GM23248 (cell line): ENCODE measurements around the gene RNF135. TPM values are rescaled to one million over a fixed set of nuclear protein-coding genes. Genes with fewer than 3 reads are reported as not detected.
"Not testable (repeated sequence)": the region's sequence is repeated elsewhere in the genome, so short reads cannot be mapped to it uniquely, and the experiment has no call there.

ENCODE experiments used
- DNase-seq: peaks from one replicate; pipeline ENCODE4 v3.0.0-alpha.2; 2015
- H2AFZ ChIP-seq: fragments of 200-600 bp; sonication (generic); 2 replicates; pipeline ENCODE4 v1.6.1; 2016; ENCODE audit warnings: antibody characterized with exemption
- H3F3A ChIP-seq: fragments of 200-600 bp; sonication (generic); 2 replicates; pipeline ENCODE4 v1.6.1; 2016; ENCODE audit warnings: mild to moderate bottlenecking, antibody characterized with exemption, mixed run types; ENCODE audit not compliant: insufficient read depth
- H3K27ac ChIP-seq: fragments of 200-600 bp; sonication (generic); 2 replicates; pipeline ENCODE4 v1.5.1; 2016; ENCODE audit warnings: mild to moderate bottlenecking
- H3K27me3 ChIP-seq: fragments of 200-600 bp; sonication (generic); replicated peaks from 2 replicates; pipeline ENCODE4 v1.6.1; 2016; ENCODE audit warnings: mild to moderate bottlenecking; ENCODE audit not compliant: insufficient read depth
- H3K36me3 ChIP-seq: fragments of 200-600 bp; sonication (generic); 2 replicates; pipeline ENCODE4 v1.6.1; 2016; ENCODE audit warnings: low read depth, mild to moderate bottlenecking
- H3K4me1 ChIP-seq: fragments of 200-600 bp; sonication (generic); 2 replicates; pipeline ENCODE4 v1.6.1; 2016; ENCODE audit warnings: mild to moderate bottlenecking; ENCODE audit not compliant: insufficient read depth
- H3K4me2 ChIP-seq: fragments of 200-600 bp; sonication (generic); one replicate; pipeline ENCODE4 v1.6.1; 2016; ENCODE audit warnings: mild to moderate bottlenecking; ENCODE audit not compliant: unreplicated experiment
- H3K4me3 ChIP-seq: fragments of 200-600 bp; sonication (generic); 2 replicates; pipeline ENCODE4 v1.5.1; 2016; ENCODE audit warnings: mild to moderate bottlenecking
- H3K79me2 ChIP-seq: fragments of 200-600 bp; sonication (generic); 2 replicates; pipeline ENCODE4 v1.6.1; 2016; ENCODE audit warnings: mild to moderate bottlenecking; ENCODE audit not compliant: insufficient read depth
- H3K9ac ChIP-seq: fragments of 200-600 bp; sonication (generic); 2 replicates; pipeline ENCODE4 v1.6.1; 2016; ENCODE audit warnings: mild to moderate bottlenecking
- H3K9me2 ChIP-seq: fragments of 200-600 bp; sonication (generic); 2 replicates; pipeline ENCODE4 v1.6.1; 2016; ENCODE audit warnings: mixed run types, mild to moderate bottlenecking, moderate library complexity; ENCODE audit not compliant: insufficient read depth
- H3K9me3 ChIP-seq: fragments of 200-600 bp; sonication (generic); one replicate; pipeline ENCODE4 v1.6.1; 2017; ENCODE audit warnings: low read depth
- H4K20me1 ChIP-seq: fragments of 200-600 bp; sonication (generic); 2 replicates; pipeline ENCODE4 v1.6.0; 2016; ENCODE audit not compliant: insufficient read depth
- EZH2 ChIP-seq: fragments of 200-600 bp; sonication (generic); IDR thresholded peaks from 2 replicates; pipeline ENCODE4 v1.6.1; 2018; ENCODE audit warnings: antibody characterized with exemption, mild to moderate bottlenecking; ENCODE audit not compliant: insufficient read depth, poor library complexity, severe bottlenecking
- EZH2phosphoT487 ChIP-seq: fragments of 200-600 bp; sonication (generic); IDR thresholded peaks from 2 replicates; pipeline ENCODE4 v1.6.1; 2018; ENCODE audit warnings: antibody characterized with exemption, moderate library complexity, mild to moderate bottlenecking, low read depth; ENCODE audit not compliant: insufficient read depth
- WGBS, 2 experiments: methylation state at CpG; one replicate each; pipeline ENCODE4 v1.1.6; 2015 to 2017; ENCODE audit warnings: low lambda C conversion rate in 2 of 2, low coverage in 1 of 2; ENCODE audit errors: missing lambda C conversion rate in 2 of 2; 5-methylcytosine and 5-hydroxymethylcytosine counted together
- in situ Hi-C: fragments of 300-500 bp; cut with MboI; formaldehyde crosslinking; loops from 2 replicates; pipeline ENCODE4 v1.15.0; 2020
- polyA plus RNA-seq: library from polyadenylated mRNA; unstranded; fragments of >200 nt; fragmentation: Nextera tagmentation; extraction: Ambion mirVana; gene quantifications from 2 replicates; pipeline ENCODE4 v1.2.1, GENCODE V29; 2016
- total RNA-seq: library from RNA; depleted of rRNA; stranded (reverse); fragments of >200 nt; shearing (Covaris generic); gene quantifications from 2 replicates; pipeline ENCODE4 v1.2.3, GENCODE V29; 2014

RNF135 gene
- total and polyA plus RNA-seq, 2 experiments from 2014 or later, result 20.5 to 21.2 TPM

- H3K9ac ChIP-seq, result no peak overlapping the region
- 53 to 72% methylated on average over 7 of the region's 7 CpGs for WGBS, 2 experiments
- H3F3A ChIP-seq, result no peaks in the 10 kb centered on the region
- no peaks in the 10 kb centered on the region for H3K9me2 ChIP-seq
- in situ Hi-C loops, result no loop called here
- H3K4me2 ChIP-seq, result no peak overlapping the region
- peak overlapping the region; percentile 32; the same call in 1 of the 2 replicates for H2AFZ ChIP-seq
- peaks cover 9% of the 10 kb centered on the region; the same call in 1 of the 2 replicates for H3K4me1 ChIP-seq
- H3K4me3 ChIP-seq, result no peak overlapping the region
- no peak overlapping the region for H3K27ac ChIP-seq
- H3K9me3 ChIP-seq, result no peaks in the 10 kb centered on the region
- no peaks in the 10 kb centered on the region for H3K36me3 ChIP-seq
- no peaks in the 10 kb centered on the region for H3K79me2 ChIP-seq
- H3K27me3 ChIP-seq, result no peaks in the 10 kb centered on the region
- DNase-seq, result peak; percentile 25
- no peak for TF ChIP-seq EZH2phosphoT487
- no peak for TF ChIP-seq EZH2
- no peaks in the 10 kb centered on the region for H4K20me1 ChIP-seq
Observed at GRCh38 chr17:30958187-30958586, 12.7 kb upstream of the RNF135 start.

- no peak overlapping the region for H3K4me2 ChIP-seq
- TF ChIP-seq EZH2 (no peak), EZH2phosphoT487 (no peak)
- peak overlapping the region; percentile 59 for H3K27ac ChIP-seq
- H3K9me2 ChIP-seq, result no peaks in the 10 kb centered on the region
- no peak overlapping the region for H3K9ac ChIP-seq
- no peaks in the 10 kb centered on the region for H3K36me3 ChIP-seq
- no peak overlapping the region for H3K4me3 ChIP-seq
- H3K4me1 ChIP-seq, result peaks cover 9% of the 10 kb centered on the region; the same call in 1 of the 2 replicates
- no peaks in the 10 kb centered on the region for H3K9me3 ChIP-seq
- no peaks in the 10 kb centered on the region for H3K79me2 ChIP-seq
- WGBS, 2 experiments, result 84 to 87% methylated on average over 9 of the region's 9 CpGs
- no peaks in the 10 kb centered on the region for H3F3A ChIP-seq
- in situ Hi-C loops, result no loop called here
- no peaks in the 10 kb centered on the region for H3K27me3 ChIP-seq
- no peaks in the 10 kb centered on the region for H4K20me1 ChIP-seq
- peak; percentile 68 for DNase-seq
- H2AFZ ChIP-seq, result peak overlapping the region; percentile 71
Observed at GRCh38 chr17:30961209-30962188, 9.3 kb upstream of the RNF135 start.

GRCh38 chr17:30964312-30964711 lies 6.5 kb upstream of the RNF135 start:
- WGBS, 2 experiments, result 91 to 94% methylated on average over 8 of the region's 8 CpGs
- H3K9me3 ChIP-seq, H3K4me2 ChIP-seq, DNase-seq, H3K9ac ChIP-seq, H3K27me3 ChIP-seq, H3K4me1 ChIP-seq, H3K4me3 ChIP-seq, H3K79me2 ChIP-seq, H2AFZ ChIP-seq, H3F3A ChIP-seq, H3K9me2 ChIP-seq, H3K36me3 ChIP-seq, H3K27ac ChIP-seq, H4K20me1 ChIP-seq, in situ Hi-C loops: not testable (repeated sequence)

GRCh38 chr17:30964876-30965275 lies 6.0 kb upstream of the RNF135 start:
- no peaks in the 10 kb centered on the region for H3K9me2 ChIP-seq
- no peaks in the 10 kb centered on the region for H4K20me1 ChIP-seq
- no peak overlapping the region for H3K4me2 ChIP-seq
- H3K4me1 ChIP-seq, result peaks cover 9% of the 10 kb centered on the region; the same call in 1 of the 2 replicates
- TF ChIP-seq EZH2phosphoT487, result no peak
- TF ChIP-seq EZH2, result no peak
- no peaks in the 10 kb centered on the region for H3K36me3 ChIP-seq
- 67 to 77% methylated on average over 5 of the region's 5 CpGs for WGBS, 2 experiments
- H3K9ac ChIP-seq, result no peak overlapping the region
- in situ Hi-C loops, result no loop called here
- H3K27ac ChIP-seq, result no peak overlapping the region
- H3K79me2 ChIP-seq, result no peaks in the 10 kb centered on the region
- no peak overlapping the region for H3K4me3 ChIP-seq
- H3K9me3 ChIP-seq, result no peaks in the 10 kb centered on the region
- no peaks in the 10 kb centered on the region for H3K27me3 ChIP-seq
- peak; percentile 62 for DNase-seq
- H3F3A ChIP-seq, result peaks cover 2% of the 10 kb centered on the region; the same call in 1 of the 2 replicates
- no peak overlapping the region for H2AFZ ChIP-seq
